Renal cortex interstitium (tissue), 11 donors: ENCODE results near the gene GGN. TPM values are rescaled to one million over a fixed set of nuclear protein-coding genes. Genes with fewer than 3 reads are reported as not detected.
A peak's percentile ranks its signal among the peaks of the same experiment; 100 is the strongest.
"Not testable (repeated sequence)": the region's sequence is repeated elsewhere in the genome, so short reads cannot be mapped to it uniquely, and the experiment has no call there.

Experiments
- DNase-seq, 11 donors: peaks; one replicate each; pipeline ENCODE4 v3.0.0-alpha.2; 2013; ENCODE audit warnings: low read depth in 9 of 11, low spot score in 4 of 11; ENCODE audit errors: extremely low read depth in 1 of 11
- polyA plus RNA-seq, 3 donors: library from polyadenylated mRNA; unstranded; fragments of 120-200 nt; gene quantifications; one replicate each; pipeline ENCODE4 v1.2.1, GENCODE V29; 2013; ENCODE audit not compliant: insufficient read length in 3 of 3

The GGN gene
- polyA plus RNA-seq, 3 donors: 0.40 to 1.0 (median 0.63) TPM

DNA sequence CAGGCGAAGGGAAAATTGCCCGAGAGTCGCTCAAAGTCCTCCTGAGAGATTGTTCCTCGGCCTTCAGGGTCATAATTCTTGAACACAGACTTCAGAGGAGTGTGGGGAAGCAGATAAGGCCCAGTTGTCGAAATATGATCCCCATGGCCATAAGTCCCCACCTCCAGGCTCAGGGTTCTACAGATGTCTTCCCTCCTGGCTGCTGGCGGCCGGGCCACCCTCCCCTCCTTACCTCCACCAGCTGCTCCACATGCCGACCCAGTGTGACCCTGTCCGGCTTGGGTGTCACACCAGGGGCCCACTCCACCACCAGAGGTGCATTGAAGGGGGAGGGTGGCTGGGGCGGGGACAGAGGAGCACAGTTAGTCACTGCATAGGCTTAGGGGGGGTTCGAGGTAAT lies 25.1 kb upstream of the GGN start:
- no peak for DNase-seq

DNA sequence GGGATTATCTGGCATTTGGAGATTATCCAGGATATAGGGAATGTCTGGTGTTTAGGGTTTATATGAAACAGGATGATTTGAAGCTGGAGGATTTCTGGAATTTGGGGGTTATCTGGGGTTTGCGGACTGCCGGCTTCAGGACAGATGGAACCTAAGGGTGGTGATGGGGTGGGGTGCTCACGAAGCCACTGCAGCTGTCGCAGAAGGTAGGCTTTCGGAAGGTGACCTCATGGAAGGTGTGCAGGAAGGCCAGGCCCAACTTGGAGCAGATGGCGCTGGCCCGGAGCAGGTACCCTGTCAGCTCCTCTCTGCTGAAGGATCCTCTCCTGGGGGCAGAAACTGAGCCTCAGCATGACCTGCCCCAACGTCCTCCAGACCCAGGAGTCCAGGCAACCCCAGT lies 24.7 kb upstream of the GGN start:
- no peak for DNase-seq

DNA sequence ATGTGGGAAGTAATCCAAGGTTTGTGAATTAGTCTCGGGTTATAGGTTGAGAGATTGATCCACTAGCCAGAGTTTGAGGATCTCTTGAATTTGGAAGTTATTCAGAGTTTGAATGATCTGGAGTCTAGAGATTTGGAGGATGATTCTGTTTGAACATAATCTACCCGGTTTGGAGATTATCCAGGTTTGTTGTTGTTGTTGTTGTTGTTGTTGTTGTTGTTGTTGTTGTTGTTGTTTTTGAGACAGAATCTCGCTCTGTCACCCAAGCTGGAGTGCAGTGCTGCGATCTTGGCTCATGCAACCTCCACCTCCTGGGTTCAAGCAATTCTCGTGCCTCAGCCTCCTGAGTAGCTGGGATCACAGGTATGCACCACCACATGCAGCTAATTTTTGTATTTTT lies 24.1 kb upstream of the GGN start:
- DNase-seq: not testable (repeated sequence)

DNA sequence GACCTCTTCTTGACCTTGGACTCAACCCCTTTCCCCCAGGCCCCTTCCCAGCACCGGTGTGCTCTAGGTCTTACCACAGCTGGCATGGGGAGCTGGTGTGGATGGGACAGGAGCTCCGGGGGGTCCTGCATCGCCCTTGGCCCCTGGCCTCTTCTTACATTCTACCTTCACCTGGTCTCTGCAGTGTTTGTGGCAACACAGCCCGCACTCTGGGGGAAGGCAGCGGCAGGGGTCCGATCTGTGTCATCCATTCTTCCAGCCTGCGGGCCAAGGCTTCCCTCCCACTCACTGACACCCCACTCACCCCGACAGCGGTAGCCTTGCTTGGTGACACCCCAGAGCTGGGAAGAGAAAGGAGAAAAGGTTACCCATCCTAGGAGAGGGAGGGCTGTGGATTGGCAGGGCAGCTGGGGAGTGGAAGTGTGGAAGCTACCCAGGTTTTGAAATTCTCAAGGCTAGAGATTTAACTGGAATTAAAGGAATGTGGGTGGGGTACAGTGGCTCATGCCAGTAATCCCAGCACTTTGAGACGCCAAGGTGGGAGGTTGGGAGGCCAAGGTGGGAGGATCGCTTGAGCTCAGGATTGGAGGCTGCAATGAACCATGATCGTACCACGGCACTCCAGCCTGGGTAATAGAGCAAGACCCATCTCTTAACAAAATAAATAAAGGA lies 23.3 kb upstream of the GGN start:
- DNase-seq: no peak

DNA sequence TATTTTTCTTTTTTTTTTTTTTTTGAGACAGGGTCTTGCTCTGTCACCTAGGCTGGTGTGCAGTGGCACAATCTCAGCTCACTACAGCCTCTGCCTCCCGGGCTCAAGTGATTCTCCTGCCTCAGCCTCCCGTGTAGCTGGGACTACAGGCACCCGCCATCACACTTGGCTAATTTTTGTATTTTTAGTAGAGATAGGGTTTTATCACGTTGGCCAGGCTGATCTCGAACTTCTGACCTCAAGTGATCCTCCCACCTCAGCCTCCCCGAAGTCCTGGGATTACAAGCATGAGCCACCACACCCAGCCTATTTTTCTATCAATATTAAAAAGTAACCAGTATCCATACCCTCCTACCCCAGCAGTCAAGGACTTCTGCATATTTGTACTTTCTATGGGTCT lies 22.6 kb upstream of the GGN start:
- DNase-seq: not testable (repeated sequence)

DNA sequence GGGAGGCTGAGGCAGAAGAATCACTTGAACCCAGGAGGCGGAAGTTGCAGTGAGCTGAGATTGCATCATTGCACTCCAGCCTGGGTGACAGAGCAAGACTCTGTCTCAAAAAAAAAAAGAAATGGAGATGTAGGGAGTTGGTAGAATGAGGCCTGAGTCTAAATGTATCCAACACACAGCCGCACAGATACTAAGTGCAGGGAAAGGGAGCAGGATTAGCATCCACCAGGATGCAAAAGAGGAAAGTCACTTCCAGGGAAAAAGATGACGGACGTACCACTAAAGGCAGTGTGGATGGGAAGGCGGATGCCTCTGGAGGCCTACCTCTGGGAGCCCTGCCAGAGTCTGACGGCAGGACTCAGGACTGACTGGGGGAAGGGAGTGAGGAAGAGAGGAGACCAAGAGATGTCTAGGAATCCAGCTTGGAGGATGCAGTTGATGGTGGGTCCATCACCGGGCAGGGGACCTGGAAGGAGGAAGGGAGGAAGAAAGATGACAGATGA lies 21.8 kb upstream of the GGN start:
- no peak for DNase-seq

DNA sequence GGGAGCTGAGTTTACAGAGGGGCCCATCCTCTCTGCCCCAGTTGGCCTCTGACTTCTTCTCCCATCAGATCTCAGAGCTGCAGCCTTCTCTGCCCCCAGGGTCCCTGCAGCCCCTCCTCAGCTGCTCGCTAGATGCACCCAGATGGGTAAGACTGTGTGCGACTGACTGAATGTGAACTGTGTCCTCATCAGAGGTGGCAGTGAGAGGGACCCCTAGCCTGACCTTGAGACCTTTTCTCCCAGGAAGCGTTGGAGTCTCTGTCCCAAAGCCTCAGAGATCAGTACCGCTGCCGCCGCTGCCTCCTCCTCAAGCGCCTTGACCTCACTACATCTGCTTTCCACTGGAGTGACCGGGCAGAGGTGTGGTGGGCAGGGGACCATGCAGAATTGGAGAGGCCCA lies 17.4 kb upstream of the GGN start:
- no peak for DNase-seq

DNA sequence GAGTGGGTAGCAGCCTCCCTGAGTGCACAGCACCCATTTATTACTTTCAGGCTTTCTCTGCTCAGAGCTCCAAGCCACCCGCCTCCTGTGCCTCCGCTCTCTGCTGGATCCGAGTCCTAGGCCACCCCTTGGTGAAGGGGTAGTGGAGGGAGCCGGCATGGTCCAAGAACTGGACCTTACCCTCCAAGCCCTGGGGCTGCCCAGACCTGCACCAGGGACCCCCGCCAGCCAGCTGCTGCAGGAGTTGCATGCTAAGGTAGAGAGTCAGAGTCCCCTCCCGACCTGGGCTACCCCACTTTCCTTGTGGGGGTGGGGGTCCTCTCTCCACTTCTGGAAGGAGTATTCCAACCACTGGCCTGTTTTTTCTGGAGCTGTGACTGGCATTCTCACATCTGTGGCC lies 17.0 kb upstream of the GGN start:
- no peak for DNase-seq

DNA sequence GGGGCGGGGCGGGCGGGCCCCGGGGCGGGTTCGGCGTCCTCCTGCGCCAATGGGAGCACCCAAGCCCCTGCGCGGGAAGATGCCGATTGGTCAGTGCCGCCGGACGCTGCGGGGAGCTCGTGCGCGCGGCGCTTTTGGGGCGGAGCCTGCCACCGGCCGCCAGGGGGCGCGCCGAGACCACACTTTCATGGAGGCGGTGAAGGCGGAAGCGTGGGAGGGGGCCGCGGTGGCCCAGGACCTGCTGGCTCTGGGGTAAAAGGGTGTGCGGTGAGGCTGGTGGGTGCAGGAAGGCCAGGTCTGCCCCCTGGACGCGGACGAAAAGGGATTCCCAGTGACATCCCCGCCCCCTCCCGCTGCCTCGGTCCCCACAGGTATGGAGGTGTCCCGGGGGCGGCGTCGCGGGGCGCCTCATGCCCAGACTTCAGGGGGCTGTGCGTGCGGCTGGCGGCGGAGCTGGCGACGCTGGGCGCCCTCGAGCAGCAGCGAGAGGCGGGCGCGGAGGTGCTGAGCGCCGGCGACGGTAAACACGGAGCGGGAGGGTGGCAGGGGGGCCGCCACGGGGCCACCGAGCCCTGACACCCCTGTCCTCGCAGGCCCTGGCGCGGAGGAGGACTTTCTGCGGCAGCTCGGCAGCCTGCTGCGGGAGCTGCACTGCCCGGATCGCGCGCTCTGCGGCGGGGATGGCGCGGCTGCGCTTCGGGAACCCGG lies 15.3 kb upstream of the GGN start, which contains the start of gene FAM98C:
Gene FAM98C, plus strand, starts transcription at position 127 of the 708 bp plus-strand sequence. Its CDS starts 61 bp downstream, at position 188.
- DNase-seq: peak; percentile 88 to 97 (median 95)

DNA sequence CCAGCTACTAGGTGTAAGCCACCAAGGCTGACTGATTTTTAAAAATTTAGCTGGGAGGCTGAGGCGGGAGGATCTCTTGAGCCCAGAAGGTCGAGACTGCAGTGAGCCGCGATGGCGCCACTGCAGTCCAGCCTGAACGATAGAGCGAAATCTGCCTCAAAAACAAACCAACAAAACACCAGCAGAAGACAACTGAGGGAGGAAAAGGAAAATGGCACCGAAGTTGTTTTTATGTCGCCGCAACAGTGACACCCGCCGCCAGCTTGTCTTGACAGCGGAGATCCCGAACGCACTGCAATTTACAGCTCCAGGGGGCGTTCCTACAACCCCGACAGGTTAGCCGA lies 14.8 kb upstream of the GGN start:
- DNase-seq: no peak

DNA sequence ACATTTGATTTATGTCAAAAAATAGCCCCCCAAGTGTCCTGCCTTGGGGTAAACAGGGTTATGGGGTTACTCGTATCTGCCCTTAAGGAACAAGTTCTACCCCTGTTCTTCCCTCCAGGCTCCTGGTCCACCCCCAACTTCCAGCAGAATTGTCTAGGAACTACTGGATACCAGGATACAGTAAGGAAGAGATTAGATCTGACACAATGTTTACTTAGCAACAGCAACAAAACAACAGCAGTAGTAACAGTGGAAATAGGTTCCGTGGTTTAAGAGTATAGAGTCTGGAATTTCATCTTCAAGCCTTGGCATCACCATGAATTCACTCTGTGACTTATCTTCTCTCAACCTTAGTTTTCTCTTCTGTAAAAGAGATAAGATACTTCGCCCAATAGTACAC lies 13.3 kb upstream of the GGN start:
- DNase-seq: no peak

DNA sequence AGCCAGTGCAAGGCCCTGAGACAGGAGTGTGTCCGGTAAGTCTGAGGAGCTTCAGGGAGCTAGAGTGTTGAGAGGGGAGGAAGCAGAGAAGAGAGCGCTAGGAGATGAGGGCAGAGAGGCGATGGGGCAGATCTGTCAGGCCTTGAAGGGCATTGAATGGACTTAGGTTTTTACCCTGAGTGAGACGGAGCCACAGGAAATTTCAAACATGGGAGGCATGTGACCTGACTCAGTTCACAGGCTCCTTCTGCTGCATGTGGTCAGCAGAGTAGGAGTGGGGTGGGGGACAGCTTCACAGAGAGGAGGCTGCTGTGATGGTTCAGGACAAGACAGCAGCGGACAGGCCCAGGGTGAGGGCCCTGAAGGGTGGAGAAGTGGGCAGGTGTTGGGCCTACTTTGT lies 12.5 kb upstream of the GGN start:
- DNase-seq: no peak

DNA sequence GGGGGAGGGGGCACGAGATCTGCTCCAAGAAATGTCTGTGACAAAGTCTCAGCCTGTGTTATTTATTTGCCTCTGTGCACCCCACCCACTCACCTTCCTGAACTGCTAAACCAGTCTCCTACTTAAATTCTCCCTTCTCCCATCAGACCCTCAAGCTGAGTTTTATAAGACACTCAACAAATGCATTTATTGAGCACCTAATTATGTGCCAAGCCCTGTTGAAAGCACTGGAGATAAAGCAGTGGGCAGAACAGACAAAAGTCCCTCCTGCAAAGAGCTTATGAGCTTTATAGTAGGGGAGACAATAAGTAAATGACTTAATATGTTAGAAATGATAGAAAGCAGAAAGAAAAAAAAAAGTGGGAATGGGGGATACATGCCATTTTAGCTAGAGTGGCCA lies 11.7 kb upstream of the GGN start:
- DNase-seq: no peak

DNA sequence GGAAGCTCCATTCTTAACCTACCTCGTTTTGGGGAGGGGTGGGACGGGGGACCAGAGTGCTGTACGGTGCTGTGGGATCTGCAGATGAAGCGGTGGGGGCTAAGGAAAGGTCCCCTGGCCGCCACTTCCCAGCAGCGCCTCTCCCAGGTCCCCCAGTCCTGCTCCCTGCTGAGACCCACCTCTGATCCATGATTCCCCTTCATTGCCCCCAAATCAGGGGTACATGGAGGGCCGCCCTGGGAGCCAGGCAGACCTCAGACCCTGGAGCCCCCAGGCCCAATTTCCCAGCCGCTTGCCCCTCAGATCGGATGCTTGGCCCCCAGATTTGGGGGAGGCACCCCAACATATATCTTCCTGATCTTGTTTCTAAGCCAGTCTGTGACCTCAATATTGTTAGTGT lies 11.2 kb upstream of the GGN start:
- no peak for DNase-seq

DNA sequence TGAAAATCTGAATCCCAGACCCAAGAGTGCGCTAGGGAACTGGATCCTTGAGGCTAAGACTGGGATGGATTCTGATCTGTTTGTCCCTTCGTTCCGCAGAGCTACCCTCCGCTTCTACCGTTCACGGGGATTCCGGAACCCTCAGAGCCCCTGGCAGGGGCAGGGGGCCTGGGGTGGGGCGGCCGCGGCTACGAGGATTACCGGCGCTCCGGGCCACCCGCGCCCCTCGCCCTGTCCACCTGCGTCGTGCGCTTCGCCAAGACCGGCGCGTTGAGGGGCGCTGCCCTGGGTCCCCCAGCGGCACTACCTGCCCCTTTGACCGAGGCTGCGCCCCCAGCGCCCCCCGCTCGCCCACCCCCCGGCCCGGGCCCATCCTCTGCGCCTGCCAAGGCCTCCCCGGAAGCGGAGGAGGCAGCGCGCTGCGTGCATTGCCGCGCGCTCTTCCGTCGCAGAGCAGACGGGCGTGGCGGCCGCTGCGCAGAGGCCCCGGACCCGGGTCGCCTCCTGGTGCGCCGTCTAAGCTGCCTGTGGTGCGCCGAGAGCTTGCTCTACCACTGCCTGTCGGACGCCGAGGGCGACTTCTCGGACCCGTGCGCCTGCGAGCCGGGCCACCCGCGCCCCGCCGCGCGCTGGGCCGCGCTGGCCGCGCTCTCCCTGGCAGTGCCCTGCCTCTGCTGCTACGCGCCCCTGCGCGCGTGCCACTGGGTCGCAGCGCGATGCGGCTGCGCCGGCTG lies 7.7 kb upstream of the GGN start:
- DNase-seq: no peak

DNA sequence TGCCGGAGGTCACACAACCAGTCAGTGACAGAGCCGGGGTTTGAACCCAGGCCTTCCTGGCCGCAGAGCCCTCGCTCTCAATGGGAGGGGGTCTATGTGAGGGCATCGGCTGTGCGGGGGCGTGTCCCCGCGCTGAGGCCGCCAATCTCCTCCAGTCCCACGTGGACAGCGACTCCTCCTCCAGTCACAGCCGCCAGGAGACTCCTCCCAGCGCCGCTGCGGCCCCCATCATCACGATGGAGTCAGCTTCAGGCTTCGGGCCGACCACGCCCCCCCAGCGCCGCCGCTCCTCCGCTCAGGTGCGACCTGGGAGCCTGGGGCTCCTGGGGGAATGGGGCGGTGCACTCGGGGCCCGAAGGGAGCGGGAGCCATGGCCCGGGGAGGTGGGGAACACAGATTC lies 6.7 kb upstream of the GGN start:
- DNase-seq: peak in 1 of 11 donors; percentile 59

DNA sequence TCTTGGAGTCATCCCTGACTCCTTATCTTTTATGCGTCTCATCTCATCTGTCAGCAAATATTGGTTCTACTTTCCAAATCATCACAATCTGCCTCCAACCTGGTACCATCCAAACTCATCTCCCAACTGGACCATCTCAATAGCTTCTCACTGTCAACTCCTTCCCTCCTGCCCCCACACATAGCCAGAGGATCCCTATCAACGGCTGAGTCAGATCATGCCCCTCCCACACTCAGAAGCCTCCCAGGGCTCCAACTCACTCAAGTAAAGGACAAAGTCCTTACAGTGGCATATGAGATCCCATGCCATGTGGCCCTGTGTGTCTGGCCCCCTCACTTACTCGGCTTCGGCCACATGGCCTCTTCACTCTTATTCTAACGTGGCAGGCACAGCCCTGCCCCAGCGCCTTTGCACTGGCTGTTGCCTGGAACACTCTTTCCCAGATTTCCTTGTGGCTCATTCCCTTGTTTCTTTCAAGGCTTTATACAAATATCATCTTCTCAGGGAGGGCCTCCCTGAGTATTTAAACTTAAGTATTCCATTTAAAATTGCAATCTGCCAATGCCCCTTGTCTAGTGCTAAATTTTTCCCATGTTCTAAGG lies 5.0 kb upstream of the GGN start:
- DNase-seq: no peak

DNA sequence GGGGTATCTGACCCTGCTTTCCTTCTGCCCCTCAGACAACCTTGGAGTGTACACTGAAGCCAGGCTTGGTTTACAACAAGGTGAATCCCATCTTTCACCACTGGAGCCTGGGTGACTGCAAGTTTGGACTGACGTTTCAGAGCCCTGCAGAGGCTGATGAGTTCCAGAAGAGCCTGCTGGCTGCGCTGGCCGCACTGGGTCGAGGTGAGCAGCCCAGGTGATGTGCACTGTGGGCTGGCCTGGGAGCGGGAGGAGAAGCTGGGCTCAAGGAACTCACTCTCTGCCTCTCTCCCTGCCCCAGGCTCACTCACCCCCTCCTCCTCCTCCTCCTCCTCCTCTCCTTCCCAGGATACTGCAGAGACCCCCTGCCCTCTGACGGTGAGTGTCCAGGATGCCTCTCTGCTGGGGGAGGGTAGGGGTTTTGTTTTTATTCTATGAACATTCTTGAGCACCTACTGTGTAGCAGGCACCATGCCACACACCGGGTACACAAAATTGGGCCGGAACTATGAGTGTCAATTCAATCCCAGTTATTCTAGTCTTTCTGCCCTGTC lies 4.2 kb upstream of the GGN start:
- DNase-seq: no peak
